ENCODE results near the gene PRAC2. TPM values are rescaled to one million over a fixed set of nuclear protein-coding genes. Genes with fewer than 3 reads are reported as not detected.

PRAC2 gene
- total RNA-seq, 4 donors from 2014 or later: not detected

- Histone ChIP-seq H3K27ac (no peak overlapping the region), H3K9me3 (no peaks in the 10 kb centered on the region), H3K4me1 (peaks cover 0 to 2% of the 10 kb centered on the region in 2 donors), H3K27me3 (peaks cover 91% of the 10 kb centered on the region), H3K4me3 (replicated peaks in 1 of 3) (no peak overlapping the region), H3K36me3 (no peaks in the 10 kb centered on the region)
- intact Hi-C loops (cut with DNase I): no loop called here
- WGBS, 2 donors: 7 to 8% methylated on average over 32 of the region's 32 CpGs
- TF ChIP-seq CTCF (IDR thresholded peaks at IDR 0.05) (no peak), POLR2A (IDR thresholded peaks at IDR 0.05) (no peak)
- no peak for DNase-seq
Observed at GRCh38 chr17:48749621-48750553, 26.9 kb downstream of the PRAC2 start.

- no peak overlapping the region for H3K27ac ChIP-seq
- 0% methylated on average over 2 to 3 of the region's 3 CpGs for WGBS, 2 donors
- no peak for DNase-seq
- H3K27me3 ChIP-seq: peaks cover 90% of the 10 kb centered on the region
- intact Hi-C loops (cut with DNase I): no loop called here
- TF ChIP-seq CTCF (IDR thresholded peaks at IDR 0.05) (no peak), POLR2A (IDR thresholded peaks at IDR 0.05) (no peak)
- no peaks in the 10 kb centered on the region for H3K9me3 ChIP-seq
- no peaks in the 10 kb centered on the region for H3K36me3 ChIP-seq
- H3K4me1 ChIP-seq: peaks cover 0 to 1% of the 10 kb centered on the region in 2 donors
- no peak overlapping the region for H3K4me3 ChIP-seq (replicated peaks in 1 of 3)
Observed at GRCh38 chr17:48751172-48751571, 28.2 kb downstream of the PRAC2 start.

GRCh38 chr17:48751733-48752398 is 28.9 kb downstream of the PRAC2 start:
- Histone ChIP-seq H3K4me1 (no peaks in the 10 kb centered on the region), H3K4me3 (replicated peaks in 1 of 3) (no peak overlapping the region), H3K36me3 (no peaks in the 10 kb centered on the region), H3K27ac (no peak overlapping the region), H3K9me3 (no peaks in the 10 kb centered on the region), H3K27me3 (peaks cover 85% of the 10 kb centered on the region)
- intact Hi-C loops (cut with DNase I): no loop called here
- DNase-seq: no peak
- TF ChIP-seq POLR2A (IDR thresholded peaks at IDR 0.05): no peak
- TF ChIP-seq CTCF (IDR thresholded peaks at IDR 0.05): no peak
- 4 to 6% methylated on average over 13 of the region's 13 CpGs for WGBS, 2 donors

- no peaks in the 10 kb centered on the region for H3K9me3 ChIP-seq
- no peak overlapping the region for H3K27ac ChIP-seq
- intact Hi-C loops (cut with DNase I): no loop called here
- DNase-seq: no peak
- peaks cover 77% of the 10 kb centered on the region for H3K27me3 ChIP-seq
- no peak overlapping the region for H3K4me3 ChIP-seq (replicated peaks in 1 of 3)
- no peaks in the 10 kb centered on the region for H3K4me1 ChIP-seq
- WGBS, 2 donors: 6 to 7% methylated on average over 31 to 32 of the region's 43 CpGs
- no peak for TF ChIP-seq POLR2A (IDR thresholded peaks at IDR 0.05)
- no peak for TF ChIP-seq CTCF (IDR thresholded peaks at IDR 0.05)
- H3K36me3 ChIP-seq: no peaks in the 10 kb centered on the region
Observed at GRCh38 chr17:48752399-48753288, 29.7 kb downstream of the PRAC2 start.
